Hematopoietic multipotent progenitor cell treated with erythropoietin and hydrocortisone succinate and interleukin-3 and kit ligand, for 4 days (in vitro differentiated cells): ENCODE measurements around the gene OTOP1.
A peak's percentile ranks its signal among the peaks of the same experiment; 100 is the strongest.
"Not testable (repeated sequence)": the region's sequence is repeated elsewhere in the genome, so short reads cannot be mapped to it uniquely, and the experiment has no call there.

Experiments
- DNase-seq: peaks from one replicate; pipeline ENCODE4 v3.0.0-alpha.2; 2015

Gene OTOP1

GRCh38 chr4:4228356-4228668 is 1.6 kb upstream of the OTOP1 start:
- no peak for DNase-seq

GRCh38 chr4:4227510-4228355 is 1.0 kb upstream of the OTOP1 start:
- peak; percentile 10 for DNase-seq

GRCh38 chr4:4225915-4226605 is 669 bp downstream of the OTOP1 start:
- DNase-seq, result peak; percentile 11

- DNase-seq, result no peak
Measured at GRCh38 chr4:4217113-4217512, 9.6 kb downstream of the OTOP1 start.

- DNase-seq, result no peak
Measured at GRCh38 chr4:4216648-4217047, 10.1 kb downstream of the OTOP1 start.

GRCh38 chr4:4213674-4214073 is 13.1 kb downstream of the OTOP1 start:
- not testable (repeated sequence) for DNase-seq

GRCh38 chr4:4206204-4206603 is 20.5 kb downstream of the OTOP1 start:
- DNase-seq, result no peak

GRCh38 chr4:4204401-4204745 is 22.4 kb downstream of the OTOP1 start:
- DNase-seq, result no peak

- DNase-seq, result no peak
Measured at GRCh38 chr4:4203688-4204400, 22.9 kb downstream of the OTOP1 start.

- no peak for DNase-seq
Measured at GRCh38 chr4:4202510-4202909, 24.2 kb downstream of the OTOP1 start.

- no peak for DNase-seq
Measured at GRCh38 chr4:4200624-4201023, 26.1 kb downstream of the OTOP1 start.

- DNase-seq, result no peak
Measured at GRCh38 chr4:4195354-4195753, 31.4 kb downstream of the OTOP1 start.

- DNase-seq, result not testable (repeated sequence)
Measured at GRCh38 chr4:4188557-4188956, 38.2 kb downstream of the OTOP1 start.

- DNase-seq, result no peak
Measured at GRCh38 chr4:4185528-4185927, 41.2 kb downstream of the OTOP1 start.

- peak; percentile 53 for DNase-seq
Measured at GRCh38 chr4:4182835-4183568, 43.7 kb downstream of the OTOP1 start.

GRCh38 chr4:4170596-4171150 is 56.1 kb downstream of the OTOP1 start:
- DNase-seq, result no peak

GRCh38 chr4:4167981-4168780 is 58.5 kb downstream of the OTOP1 start:
- DNase-seq, result not testable (repeated sequence)

- DNase-seq, result not testable (repeated sequence)
Measured at GRCh38 chr4:4166986-4167385, 59.7 kb downstream of the OTOP1 start.

GRCh38 chr4:4165701-4166392 is 60.9 kb downstream of the OTOP1 start:
- DNase-seq, result not testable (repeated sequence)

- not testable (repeated sequence) for DNase-seq
Measured at GRCh38 chr4:4164532-4165173, 62.1 kb downstream of the OTOP1 start.

- DNase-seq, result not testable (repeated sequence)
Measured at GRCh38 chr4:4162186-4162585, 64.5 kb downstream of the OTOP1 start.
